Osteoblast (primary cell): ENCODE results near the gene TAF5. TPM values are rescaled to one million over a fixed set of nuclear protein-coding genes. Genes with fewer than 3 reads are reported as not detected.
A peak's percentile ranks its signal among the peaks of the same experiment; 100 is the strongest.

ENCODE experiments used
- DNase-seq: peaks from one replicate; pipeline ENCODE4 v3.0.0; 2011; ENCODE audit warnings: low spot score, mixed read lengths; ENCODE audit not compliant: insufficient read length; ENCODE audit errors: missing footprints
- H2AFZ ChIP-seq: 2 replicates; pipeline ENCODE4 v1.6.0; 2011; ENCODE audit warnings: mild to moderate bottlenecking, low read length
- H3K27ac ChIP-seq: 2 replicates; pipeline ENCODE4 v1.5.1; 2011; ENCODE audit warnings: mild to moderate bottlenecking, low read depth, low read length, moderate library complexity
- H3K27me3 ChIP-seq: 2 replicates; pipeline ENCODE4 v1.6.0; 2012; ENCODE audit warnings: mild to moderate bottlenecking, control low read depth, inconsistent platforms, low read length, moderate library complexity; ENCODE audit not compliant: insufficient read depth
- H3K36me3 ChIP-seq: 2 replicates; pipeline ENCODE4 v1.5.1; 2011; ENCODE audit warnings: mild to moderate bottlenecking, low read length, control low read depth, moderate library complexity; ENCODE audit not compliant: insufficient read depth
- H3K4me1 ChIP-seq: 2 replicates; pipeline ENCODE4 v1.5.1; 2011; ENCODE audit warnings: mild to moderate bottlenecking, low read length, control low read depth, moderate library complexity; ENCODE audit not compliant: insufficient read depth
- H3K4me2 ChIP-seq: 2 replicates; pipeline ENCODE4 v1.6.0; 2011; ENCODE audit warnings: mild to moderate bottlenecking, low read length; ENCODE audit not compliant: insufficient read depth
- H3K4me3 ChIP-seq: fragments of 200-600 bp; sonication (generic); 3 replicates; pipeline ENCODE4 v1.5.1; 2012; ENCODE audit warnings: mild to moderate bottlenecking, low read length, inconsistent platforms; ENCODE audit not compliant: insufficient read depth
- H3K79me2 ChIP-seq: 2 replicates; pipeline ENCODE4 v1.6.0; 2012; ENCODE audit warnings: mild to moderate bottlenecking, low read length, control low read depth, inconsistent platforms; ENCODE audit not compliant: insufficient read depth
- H3K9me3 ChIP-seq: 2 replicates; pipeline ENCODE4 v1.5.1; 2011; ENCODE audit warnings: low read depth, low read length, control low read depth
- H4K20me1 ChIP-seq: 2 replicates; pipeline ENCODE4 v1.6.0; 2012; ENCODE audit warnings: mild to moderate bottlenecking, low read length, control low read depth; ENCODE audit not compliant: insufficient read depth
- total RNA-seq: library from RNA; depleted of rRNA; stranded (reverse); fragments of >200 nt; gene quantifications from 2 replicates; pipeline ENCODE4 v1.2.3, GENCODE V29; 2012
- TF ChIP-seq, protein P1 (sequence below): IDR thresholded peaks from 2 replicates; pipeline ENCODE4 v1.5.1; 2011; ENCODE audit warnings: mild to moderate bottlenecking, low read depth, low read length, moderate library complexity; ENCODE audit errors: extremely low read depth

TAF5 gene
- total RNA-seq, 1 donor = 3.3 TPM

DNA sequence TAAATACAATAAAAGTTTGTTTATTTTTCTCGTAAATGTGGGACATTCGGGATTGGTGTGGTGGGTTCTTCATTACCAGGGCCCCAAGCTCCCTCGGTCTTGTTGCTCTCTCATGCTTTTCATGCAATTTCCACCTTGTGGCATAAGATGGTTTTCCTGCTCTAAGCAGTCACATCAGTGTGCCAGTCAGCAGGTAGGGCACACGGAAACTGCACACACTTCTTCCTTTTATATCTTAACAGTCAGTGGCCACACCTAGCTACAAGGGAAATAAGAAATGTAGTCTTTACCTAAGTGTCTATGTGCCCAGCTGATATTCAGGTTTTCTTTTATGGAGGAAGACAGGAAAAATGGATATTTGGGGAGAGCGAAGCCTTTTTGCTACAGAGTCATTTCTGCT, 6.5 kb downstream of the TAF5 start:
- Histone ChIP-seq H3K36me3 (peaks cover 19% of the 10 kb centered on the region), H4K20me1 (no peaks in the 10 kb centered on the region), H3K4me3 (no peak overlapping the region), H3K27me3 (no peaks in the 10 kb centered on the region), H3K9me3 (no peaks in the 10 kb centered on the region), H3K79me2 (peaks cover 20% of the 10 kb centered on the region), H3K4me2 (no peak overlapping the region), H3K4me1 (peaks cover under 1% of the 10 kb centered on the region), H3K27ac (no peak overlapping the region), H2AFZ (no peak overlapping the region)
- TF ChIP-seq, protein P1, sequence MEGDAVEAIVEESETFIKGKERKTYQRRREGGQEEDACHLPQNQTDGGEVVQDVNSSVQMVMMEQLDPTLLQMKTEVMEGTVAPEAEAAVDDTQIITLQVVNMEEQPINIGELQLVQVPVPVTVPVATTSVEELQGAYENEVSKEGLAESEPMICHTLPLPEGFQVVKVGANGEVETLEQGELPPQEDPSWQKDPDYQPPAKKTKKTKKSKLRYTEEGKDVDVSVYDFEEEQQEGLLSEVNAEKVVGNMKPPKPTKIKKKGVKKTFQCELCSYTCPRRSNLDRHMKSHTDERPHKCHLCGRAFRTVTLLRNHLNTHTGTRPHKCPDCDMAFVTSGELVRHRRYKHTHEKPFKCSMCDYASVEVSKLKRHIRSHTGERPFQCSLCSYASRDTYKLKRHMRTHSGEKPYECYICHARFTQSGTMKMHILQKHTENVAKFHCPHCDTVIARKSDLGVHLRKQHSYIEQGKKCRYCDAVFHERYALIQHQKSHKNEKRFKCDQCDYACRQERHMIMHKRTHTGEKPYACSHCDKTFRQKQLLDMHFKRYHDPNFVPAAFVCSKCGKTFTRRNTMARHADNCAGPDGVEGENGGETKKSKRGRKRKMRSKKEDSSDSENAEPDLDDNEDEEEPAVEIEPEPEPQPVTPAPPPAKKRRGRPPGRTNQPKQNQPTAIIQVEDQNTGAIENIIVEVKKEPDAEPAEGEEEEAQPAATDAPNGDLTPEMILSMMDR = no peak
- no peak for DNase-seq

DNA sequence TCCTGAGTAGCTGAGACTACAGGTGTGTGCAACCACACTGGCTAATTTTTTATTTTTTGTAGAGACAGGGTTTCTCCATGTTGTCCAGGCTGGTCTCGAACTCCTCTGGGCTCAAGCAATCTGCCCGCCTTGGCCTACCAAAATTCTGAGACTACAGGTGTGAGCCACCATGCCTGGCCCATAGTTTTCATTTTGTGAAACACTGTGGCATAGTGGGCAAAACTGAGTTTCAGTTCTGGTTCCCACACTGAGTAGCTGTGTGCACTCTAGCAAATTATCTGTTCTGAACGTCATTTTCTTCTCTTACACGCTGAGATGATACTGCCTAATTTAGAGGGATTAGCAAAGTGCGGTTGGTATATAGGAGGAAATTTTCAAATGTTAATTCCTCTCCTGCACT, 15.0 kb downstream of the TAF5 start:
- H4K20me1 ChIP-seq = no peaks in the 10 kb centered on the region
- no peak overlapping the region for H3K4me2 ChIP-seq
- no peaks in the 10 kb centered on the region for H3K27me3 ChIP-seq
- no peaks in the 10 kb centered on the region for H3K4me1 ChIP-seq
- no peak overlapping the region for H3K27ac ChIP-seq
- TF ChIP-seq, protein P1 = no peak
- peaks cover 22% of the 10 kb centered on the region for H3K36me3 ChIP-seq
- H2AFZ ChIP-seq = no peak overlapping the region
- no peaks in the 10 kb centered on the region for H3K9me3 ChIP-seq
- H3K79me2 ChIP-seq = no peaks in the 10 kb centered on the region
- no peak overlapping the region for H3K4me3 ChIP-seq
- DNase-seq = no peak

DNA sequence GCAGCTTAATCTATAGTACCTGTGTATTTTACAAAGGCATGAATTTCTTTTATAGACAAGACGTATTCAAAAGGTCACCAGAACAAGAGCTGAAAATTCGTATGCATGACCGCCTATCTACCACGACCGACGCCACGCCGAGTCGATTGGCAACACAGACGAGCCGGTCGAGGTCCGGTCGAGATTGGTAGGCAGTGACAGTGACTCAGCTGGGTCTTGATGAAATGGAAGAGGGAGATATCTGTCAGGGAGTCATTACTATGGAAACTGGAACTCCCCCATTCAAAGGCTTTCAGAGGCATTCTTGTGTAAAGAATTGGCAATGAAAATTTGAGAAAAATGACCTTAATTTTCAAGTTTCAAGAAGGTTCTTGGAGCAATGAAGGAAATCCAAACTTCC, 26.4 kb downstream of the TAF5 start:
- H3K79me2 ChIP-seq = peaks cover 71% of the 10 kb centered on the region
- H4K20me1 ChIP-seq = peaks cover 14% of the 10 kb centered on the region
- TF ChIP-seq, protein P1 = no peak
- H3K4me3 ChIP-seq = no peak overlapping the region
- H3K36me3 ChIP-seq = peaks cover 42% of the 10 kb centered on the region
- peaks cover 21% of the 10 kb centered on the region for H3K4me1 ChIP-seq
- no peaks in the 10 kb centered on the region for H3K9me3 ChIP-seq
- no peak overlapping the region for H2AFZ ChIP-seq
- no peak for DNase-seq
- H3K27ac ChIP-seq = no peak overlapping the region
- no peak overlapping the region for H3K4me2 ChIP-seq
- no peaks in the 10 kb centered on the region for H3K27me3 ChIP-seq

DNA sequence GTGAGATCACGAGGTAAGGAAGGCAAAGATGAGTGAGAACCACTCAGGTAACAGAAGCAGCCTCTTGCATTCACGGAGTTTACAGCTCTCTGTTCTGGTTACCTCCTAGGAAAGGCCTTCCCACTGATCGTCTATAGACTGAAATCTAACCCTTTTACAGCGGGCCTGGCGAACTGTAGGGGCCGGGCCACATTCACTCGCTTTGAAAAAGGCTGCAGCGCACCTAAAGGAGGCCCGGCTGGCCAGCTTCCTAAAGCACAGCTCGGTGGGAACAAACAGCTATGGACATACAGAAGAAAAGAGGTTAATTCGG, 27.9 kb downstream of the TAF5 start:
- peaks cover 76% of the 10 kb centered on the region for H3K79me2 ChIP-seq

More for the DNA sequence above, 27.9 kb downstream of the TAF5 start:
- TF ChIP-seq, protein P1 = no peak
- Histone ChIP-seq H3K4me3 (peak overlapping the region; percentile 95), H3K36me3 (peaks cover 44% of the 10 kb centered on the region), H3K9me3 (no peaks in the 10 kb centered on the region), H2AFZ (peak overlapping the region; percentile 85), H3K27ac (peak overlapping the region; percentile 92), H3K27me3 (no peaks in the 10 kb centered on the region), H4K20me1 (peaks cover 14% of the 10 kb centered on the region), H3K4me1 (peaks cover 21% of the 10 kb centered on the region), H3K4me2 (peak overlapping the region; percentile 99)
- no peak for DNase-seq
